ENCODE measurements around the gene GRIK3.

GRIK3 gene

GRCh38 chr1:36814774-36815173, 219.5 kb downstream of the GRIK3 start:
- no peak overlapping the region for H4K8ac ChIP-seq (ENCODE audit: low read depth, low read length)
- no peak overlapping the region for H4K5ac ChIP-seq (ENCODE audit: low read length)
- H3K4me2 ChIP-seq (ENCODE audit: low read length), result no peak overlapping the region
- no peak overlapping the region for H2BK120ac ChIP-seq (ENCODE audit: low read depth, low read length)
- whole genome bisulfite sequencing (ENCODE audit: extremely low coverage, insufficient coverage, low lambda C conversion rate), result no CpG with 5 or more reads among the region's 4 CpGs
- no peak overlapping the region for H2BK5ac ChIP-seq (ENCODE audit: low read length)
- H3K4ac ChIP-seq (ENCODE audit: low read depth, low read length), result no peak overlapping the region
- H3K79me2 ChIP-seq (ENCODE audit: control insufficient read depth, insufficient read depth, low read length), result no peaks in the 10 kb centered on the region
- H3K23ac ChIP-seq (ENCODE audit: low read length), result no peak overlapping the region
- H2BK15ac ChIP-seq (replicated peaks; ENCODE audit: low read depth), result no peak overlapping the region
- no peak overlapping the region for H3K27ac ChIP-seq (ENCODE audit: low read depth, low read length)
- no peak overlapping the region for H3K18ac ChIP-seq (ENCODE audit: low read length)
- H2AK5ac ChIP-seq (ENCODE audit: low read length), result no peak overlapping the region
- H3K9ac ChIP-seq (ENCODE audit: low read length), result no peak overlapping the region
- no peaks in the 10 kb centered on the region for H3K27me3 ChIP-seq (ENCODE audit: insufficient read depth, low read length, poor library complexity)
- no peak overlapping the region for H3K4me3 ChIP-seq (ENCODE audit: low read length)
- DNase-seq, result no peak
- H3K79me1 ChIP-seq (ENCODE audit: low read length), result no peaks in the 10 kb centered on the region
- H3K4me1 ChIP-seq (ENCODE audit: control insufficient read depth, low read depth, low read length), result no peaks in the 10 kb centered on the region
- H3K56ac ChIP-seq (ENCODE audit: low read length), result no peak overlapping the region
- no peaks in the 10 kb centered on the region for H3K36me3 ChIP-seq (ENCODE audit: control insufficient read depth, insufficient read depth, low read length)

GRCh38 chr1:36814083-36814482, 220.2 kb downstream of the GRIK3 start:
- no peak for DNase-seq
- Histone ChIP-seq H3K56ac (ENCODE audit: low read length) (no peak overlapping the region), H3K27me3 (ENCODE audit: insufficient read depth, low read length, poor library complexity) (no peaks in the 10 kb centered on the region), H3K79me2 (ENCODE audit: control insufficient read depth, insufficient read depth, low read length) (no peaks in the 10 kb centered on the region), H2AK5ac (ENCODE audit: low read length) (no peak overlapping the region), H3K4me3 (ENCODE audit: low read length) (no peak overlapping the region), H3K9ac (ENCODE audit: low read length) (no peak overlapping the region), H3K4me2 (ENCODE audit: low read length) (no peak overlapping the region), H3K23ac (ENCODE audit: low read length) (no peak overlapping the region), H3K79me1 (ENCODE audit: low read length) (no peaks in the 10 kb centered on the region), H2BK15ac (replicated peaks; ENCODE audit: low read depth) (no peak overlapping the region), H3K18ac (ENCODE audit: low read length) (no peak overlapping the region), H3K4me1 (ENCODE audit: control insufficient read depth, low read depth, low read length) (no peaks in the 10 kb centered on the region), H3K36me3 (ENCODE audit: control insufficient read depth, insufficient read depth, low read length) (no peaks in the 10 kb centered on the region), H3K4ac (ENCODE audit: low read depth, low read length) (no peak overlapping the region), H4K8ac (ENCODE audit: low read depth, low read length) (no peak overlapping the region), H3K27ac (ENCODE audit: low read depth, low read length) (no peak overlapping the region), H2BK5ac (ENCODE audit: low read length) (no peak overlapping the region), H4K5ac (ENCODE audit: low read length) (no peak overlapping the region), H2BK120ac (ENCODE audit: low read depth, low read length) (no peak overlapping the region)
- WGBS (ENCODE audit: extremely low coverage, insufficient coverage, low lambda C conversion rate), result no CpG with 5 or more reads among the region's 7 CpGs

DNA sequence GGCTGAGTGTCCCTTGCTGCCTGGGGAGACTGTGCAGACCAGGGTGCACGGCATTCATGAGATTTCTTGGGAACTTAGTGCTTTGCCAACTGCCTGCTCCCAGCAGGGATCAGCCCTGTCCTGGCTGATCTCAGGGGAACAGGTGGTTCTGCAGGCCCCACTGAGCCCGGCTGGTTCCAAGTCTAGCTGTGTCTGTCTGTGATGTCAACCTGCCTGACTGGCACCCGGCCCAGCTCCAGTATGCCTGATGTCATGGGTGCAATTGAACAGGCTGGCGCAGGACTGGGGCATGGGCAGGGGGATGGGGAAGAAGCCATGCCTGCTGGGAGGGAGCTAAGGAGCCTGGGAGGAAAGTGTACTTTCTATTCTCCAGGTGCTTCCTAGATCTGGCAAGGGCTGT, 227.1 kb downstream of the GRIK3 start:
- H3K79me2 ChIP-seq (ENCODE audit: control insufficient read depth, insufficient read depth, low read length), result no peaks in the 10 kb centered on the region
- no peak overlapping the region for H2BK120ac ChIP-seq (ENCODE audit: low read depth, low read length)
- H3K56ac ChIP-seq (ENCODE audit: low read length), result no peak overlapping the region
- no peaks in the 10 kb centered on the region for H3K27me3 ChIP-seq (ENCODE audit: insufficient read depth, low read length, poor library complexity)
- no CpG with 5 or more reads among the region's 4 CpGs for WGBS (ENCODE audit: extremely low coverage, insufficient coverage, low lambda C conversion rate)
- no peak overlapping the region for H3K4ac ChIP-seq (ENCODE audit: low read depth, low read length)
- H3K36me3 ChIP-seq (ENCODE audit: control insufficient read depth, insufficient read depth, low read length), result no peaks in the 10 kb centered on the region
- no peaks in the 10 kb centered on the region for H3K79me1 ChIP-seq (ENCODE audit: low read length)
- no peak overlapping the region for H3K9ac ChIP-seq (ENCODE audit: low read length)
- no peak overlapping the region for H2AK5ac ChIP-seq (ENCODE audit: low read length)
- no peaks in the 10 kb centered on the region for H3K4me1 ChIP-seq (ENCODE audit: control insufficient read depth, low read depth, low read length)
- no peak overlapping the region for H3K4me3 ChIP-seq (ENCODE audit: low read length)
- no peak overlapping the region for H3K27ac ChIP-seq (ENCODE audit: low read depth, low read length)
- no peak overlapping the region for H4K5ac ChIP-seq (ENCODE audit: low read length)
- no peak overlapping the region for H2BK5ac ChIP-seq (ENCODE audit: low read length)
- H3K23ac ChIP-seq (ENCODE audit: low read length), result no peak overlapping the region
- H2BK15ac ChIP-seq (replicated peaks; ENCODE audit: low read depth), result no peak overlapping the region
- no peak overlapping the region for H3K18ac ChIP-seq (ENCODE audit: low read length)
- no peak for DNase-seq
- no peak overlapping the region for H4K8ac ChIP-seq (ENCODE audit: low read depth, low read length)
- H3K4me2 ChIP-seq (ENCODE audit: low read length), result no peak overlapping the region

- Histone ChIP-seq H2BK5ac (ENCODE audit: low read length) (no peak overlapping the region), H3K23ac (ENCODE audit: low read length) (no peak overlapping the region), H2BK15ac (replicated peaks; ENCODE audit: low read depth) (no peak overlapping the region), H3K36me3 (ENCODE audit: control insufficient read depth, insufficient read depth, low read length) (no peaks in the 10 kb centered on the region), H3K4me2 (ENCODE audit: low read length) (no peak overlapping the region), H3K9ac (ENCODE audit: low read length) (no peak overlapping the region), H4K5ac (ENCODE audit: low read length) (no peak overlapping the region), H3K79me2 (ENCODE audit: control insufficient read depth, insufficient read depth, low read length) (no peaks in the 10 kb centered on the region), H3K18ac (ENCODE audit: low read length) (no peak overlapping the region), H4K8ac (ENCODE audit: low read depth, low read length) (no peak overlapping the region), H3K27ac (ENCODE audit: low read depth, low read length) (no peak overlapping the region), H3K4me3 (ENCODE audit: low read length) (no peak overlapping the region), H3K56ac (ENCODE audit: low read length) (no peak overlapping the region), H3K4ac (ENCODE audit: low read depth, low read length) (no peak overlapping the region), H2BK120ac (ENCODE audit: low read depth, low read length) (no peak overlapping the region), H2AK5ac (ENCODE audit: low read length) (no peak overlapping the region), H3K79me1 (ENCODE audit: low read length) (no peaks in the 10 kb centered on the region), H3K4me1 (ENCODE audit: control insufficient read depth, low read depth, low read length) (no peaks in the 10 kb centered on the region), H3K27me3 (ENCODE audit: insufficient read depth, low read length, poor library complexity) (no peaks in the 10 kb centered on the region)
- DNase-seq, result no peak
- no CpG with 5 or more reads among the region's 29 CpGs for WGBS (ENCODE audit: extremely low coverage, insufficient coverage, low lambda C conversion rate)
Measured at GRCh38 chr1:36805979-36806640, 228.2 kb downstream of the GRIK3 start.

DNA sequence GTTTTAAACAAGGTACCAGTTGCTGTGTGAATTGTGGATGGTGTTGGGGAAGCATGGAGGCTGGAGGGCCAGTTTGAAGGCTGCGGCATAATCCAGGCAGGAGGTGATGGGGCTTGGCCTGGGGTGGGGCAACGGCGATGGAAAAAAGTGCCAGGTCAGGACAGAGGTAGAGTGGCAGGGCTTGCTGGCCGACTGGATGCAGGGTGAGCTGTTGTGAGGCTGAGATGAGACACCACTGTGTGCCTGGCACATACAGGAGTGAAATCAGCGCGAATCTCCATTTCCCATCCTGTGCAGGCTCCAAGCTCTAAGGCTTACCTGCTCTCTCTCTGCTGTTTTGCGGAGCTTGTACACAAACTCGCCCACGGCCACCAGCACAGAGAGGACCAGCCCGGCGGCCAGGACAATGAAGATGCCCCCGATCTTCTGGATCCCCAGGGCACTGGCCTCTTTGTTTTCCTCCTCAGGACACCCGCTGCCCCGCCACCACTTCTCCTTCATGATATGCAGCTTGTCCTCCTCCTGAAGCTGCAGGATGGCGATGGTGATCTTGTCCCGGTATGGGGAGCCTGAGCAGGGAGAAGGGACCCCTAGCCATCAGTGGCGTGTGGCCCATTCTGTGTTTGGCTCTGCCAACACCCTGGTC, 229.5 kb downstream of the GRIK3 start:
- no peak overlapping the region for H3K27ac ChIP-seq (ENCODE audit: low read depth, low read length)
- no peak overlapping the region for H4K8ac ChIP-seq (ENCODE audit: low read depth, low read length)
- H3K4me1 ChIP-seq (ENCODE audit: control insufficient read depth, low read depth, low read length), result no peaks in the 10 kb centered on the region
- no peaks in the 10 kb centered on the region for H3K36me3 ChIP-seq (ENCODE audit: control insufficient read depth, insufficient read depth, low read length)
- no peak overlapping the region for H3K18ac ChIP-seq (ENCODE audit: low read length)
- H3K27me3 ChIP-seq (ENCODE audit: insufficient read depth, low read length, poor library complexity), result no peaks in the 10 kb centered on the region
- H3K23ac ChIP-seq (ENCODE audit: low read length), result no peak overlapping the region
- no peak overlapping the region for H3K4me2 ChIP-seq (ENCODE audit: low read length)
- no peak overlapping the region for H3K4ac ChIP-seq (ENCODE audit: low read depth, low read length)
- no peaks in the 10 kb centered on the region for H3K79me2 ChIP-seq (ENCODE audit: control insufficient read depth, insufficient read depth, low read length)
- no peak for DNase-seq
- no CpG with 5 or more reads among the region's 17 CpGs for WGBS (ENCODE audit: extremely low coverage, insufficient coverage, low lambda C conversion rate)
- no peak overlapping the region for H3K56ac ChIP-seq (ENCODE audit: low read length)
- H3K9ac ChIP-seq (ENCODE audit: low read length), result no peak overlapping the region
- no peak overlapping the region for H2BK5ac ChIP-seq (ENCODE audit: low read length)
- H3K79me1 ChIP-seq (ENCODE audit: low read length), result no peaks in the 10 kb centered on the region
- no peak overlapping the region for H3K4me3 ChIP-seq (ENCODE audit: low read length)
- no peak overlapping the region for H2BK120ac ChIP-seq (ENCODE audit: low read depth, low read length)
- no peak overlapping the region for H2BK15ac ChIP-seq (replicated peaks; ENCODE audit: low read depth)
- H2AK5ac ChIP-seq (ENCODE audit: low read length), result no peak overlapping the region
- H4K5ac ChIP-seq (ENCODE audit: low read length), result no peak overlapping the region

Data from mesendoderm (in vitro differentiated cells).